SK-N-SH treated with all-trans-retinoic acid at 6 μM for 48 hours (cell line): ENCODE data around the gene HES5.
"Not testable (repeated sequence)": the region's sequence is repeated elsewhere in the genome, so short reads cannot be mapped to it uniquely, and the experiment has no call there.

Experiments used
- ATAC-seq: fragments of 200-7000 bp; cut with Tn5 transposase; 3 replicates; pipeline ENCODE4 v1.9.1; 2020; ENCODE audit warnings: mild to moderate bottlenecking, moderate library complexity
- ARNTL ChIP-seq: fragments of 450-650 bp; formaldehyde crosslinking; IDR thresholded peaks from 2 replicates; pipeline ENCODE4 v1.5.0; 2020; ENCODE audit warnings: low read depth, mild to moderate bottlenecking, moderate library complexity, borderline replicate concordance
- BACH2 ChIP-seq: fragments of 250-450 bp; sonication (Bioruptor Pico); IDR thresholded peaks from 2 replicates; pipeline ENCODE4 v1.9.0; 2021; ENCODE audit warnings: mild to moderate bottlenecking, borderline replicate concordance
- CREB5 ChIP-seq: fragments of 250-450 bp; sonication (Bioruptor Pico); IDR thresholded peaks from 2 replicates; pipeline ENCODE4 v1.5.1; 2020; ENCODE audit warnings: low read depth, mild to moderate bottlenecking, moderate library complexity
- CSDC2 ChIP-seq: fragments of 250-450 bp; sonication (Bioruptor Pico); IDR thresholded peaks from 2 replicates; pipeline ENCODE4 v1.5.0; 2020; ENCODE audit warnings: mild to moderate bottlenecking, moderate library complexity
- CSRNP3 ChIP-seq: fragments of 250-450 bp; sonication (Bioruptor Pico); IDR thresholded peaks from 2 replicates; pipeline ENCODE4 v1.5.1; 2021; ENCODE audit warnings: mild to moderate bottlenecking, moderate library complexity
- ESRRG ChIP-seq: fragments of 250-450 bp; sonication (Bioruptor Pico); IDR thresholded peaks from 2 replicates; pipeline ENCODE4 v1.6.1; 2021; ENCODE audit warnings: mild to moderate bottlenecking
- GLIS3 ChIP-seq: fragments of 250-450 bp; sonication (Bioruptor Pico); IDR thresholded peaks from 2 replicates; pipeline ENCODE4 v1.5.0; 2020; ENCODE audit warnings: mild to moderate bottlenecking, moderate library complexity
- ISL1 ChIP-seq: fragments of 250-450 bp; sonication (Bioruptor Pico); IDR thresholded peaks from 2 replicates; pipeline ENCODE4 v2.1.2; 2022; ENCODE audit warnings: mild to moderate bottlenecking, moderate library complexity
- OSR1 ChIP-seq: fragments of 250-450 bp; sonication (Bioruptor Pico); IDR thresholded peaks from 2 replicates; pipeline ENCODE4 v1.8.0; 2022; ENCODE audit warnings: moderate library complexity, mild to moderate bottlenecking, inconsistent platforms
- PATZ1 ChIP-seq: fragments of 250-450 bp; sonication (Bioruptor Pico); IDR thresholded peaks from 2 replicates; pipeline ENCODE4 v1.8.0; 2020; ENCODE audit warnings: mild to moderate bottlenecking, moderate library complexity, borderline replicate concordance
- POU6F1 ChIP-seq: fragments of 250-450 bp; sonication (Bioruptor Pico); IDR thresholded peaks from 2 replicates; pipeline ENCODE4 v1.8.0; 2021; ENCODE audit warnings: low read depth, mild to moderate bottlenecking, moderate library complexity, borderline replicate concordance
- PPARA ChIP-seq: fragments of 250-450 bp; sonication (Bioruptor Pico); IDR thresholded peaks from 2 replicates; pipeline ENCODE4 v1.5.0; 2020; ENCODE audit warnings: mild to moderate bottlenecking, borderline replicate concordance
- SNAI2 ChIP-seq: fragments of 250-450 bp; sonication (Bioruptor Pico); IDR thresholded peaks from 2 replicates; pipeline ENCODE4 v1.5.0; 2020; ENCODE audit warnings: mild to moderate bottlenecking, moderate library complexity
- TOX ChIP-seq: fragments of 250-450 bp; sonication (Bioruptor Pico); IDR thresholded peaks from 2 replicates; pipeline ENCODE4 v1.8.0; 2021; ENCODE audit warnings: mild to moderate bottlenecking, moderate library complexity, borderline replicate concordance
- TSHZ2 ChIP-seq: fragments of 250-450 bp; sonication (Bioruptor Pico); IDR thresholded peaks from 2 replicates; pipeline ENCODE4 v1.5.0; 2020; ENCODE audit warnings: mild to moderate bottlenecking, moderate library complexity
- ZC3H10 ChIP-seq: fragments of 250-450 bp; sonication (Bioruptor Pico); IDR thresholded peaks from 2 replicates; pipeline ENCODE4 v1.5.1; 2021; ENCODE audit warnings: mild to moderate bottlenecking, moderate library complexity
- ZFP3 ChIP-seq: fragments of 250-450 bp; sonication (Bioruptor Pico); IDR thresholded peaks from 2 replicates; pipeline ENCODE4 v1.5.0; 2020; ENCODE audit warnings: mild to moderate bottlenecking, moderate library complexity
- ZFP30 ChIP-seq: fragments of 450-650 bp; formaldehyde crosslinking; IDR thresholded peaks from 2 replicates; pipeline ENCODE4 v1.5.0; 2022; ENCODE audit warnings: mild to moderate bottlenecking, moderate library complexity
- ZNF565 ChIP-seq: fragments of 450-650 bp; formaldehyde crosslinking; conservative IDR thresholded peaks from 2 replicates; pipeline ENCODE4 v1.5.0; 2020; ENCODE audit warnings: low read depth, mild to moderate bottlenecking, moderate library complexity
- ZNF70 ChIP-seq: fragments of 450-650 bp; formaldehyde crosslinking; IDR thresholded peaks from 2 replicates; pipeline ENCODE4 v1.5.0; 2020; ENCODE audit warnings: mild to moderate bottlenecking, moderate library complexity
- ZNF8 ChIP-seq: fragments of 450-650 bp; formaldehyde crosslinking; IDR thresholded peaks from 2 replicates; pipeline ENCODE4 v1.5.0; 2020; ENCODE audit warnings: mild to moderate bottlenecking, moderate library complexity

Gene HES5

GRCh38 chr1:2555634-2556276, 25.7 kb upstream of the HES5 start (continued):
- TF ChIP-seq PATZ1 (CRISPR knock-in tag) = no peak
- TF ChIP-seq PPARA = no peak
- no peak for TF ChIP-seq BACH2 (CRISPR knock-in tag)
- TF ChIP-seq ZC3H10 = no peak
- no peak for TF ChIP-seq ARNTL
- no peak for TF ChIP-seq ZFP30
- TF ChIP-seq ZFP3 = no peak
- TF ChIP-seq GLIS3 = no peak

- no peak for ATAC-seq
- TF ChIP-seq OSR1 (CRISPR knock-in tag) (no peak), ARNTL (no peak), BACH2 (CRISPR knock-in tag) (no peak), ESRRG (CRISPR knock-in tag) (no peak), ZNF565 (no peak), GLIS3 (no peak), ZNF70 (CRISPR knock-in tag) (no peak), CSDC2 (CRISPR knock-in tag) (no peak)
- TF ChIP-seq, all 23 proteins: peak for 0
These were observed 24.7 kb upstream of the HES5 start for GRCh38 chr1:2554621-2555387.

- ATAC-seq = no peak
- TF ChIP-seq ZNF8 (CRISPR knock-in tag) = no peak
- TF ChIP-seq ZNF70 (CRISPR knock-in tag) = no peak
- TF ChIP-seq ZC3H10 = no peak
- TF ChIP-seq CSRNP3 (CRISPR knock-in tag) = no peak
- TF ChIP-seq OSR1 (CRISPR knock-in tag) = no peak
- no peak for TF ChIP-seq SNAI2 (CRISPR knock-in tag)
- TF ChIP-seq ZFP3 = no peak
- no peak for TF ChIP-seq ESRRG (CRISPR knock-in tag)
- no peak for TF ChIP-seq CREB5 (CRISPR knock-in tag)
- no peak for TF ChIP-seq TSHZ2
- no peak for TF ChIP-seq BACH2 (CRISPR knock-in tag)
- no peak for TF ChIP-seq ZNF565
- no peak for TF ChIP-seq ISL1 (CRISPR knock-in tag)
- no peak for TF ChIP-seq TOX (CRISPR knock-in tag)
- TF ChIP-seq POU6F1 (CRISPR knock-in tag) = no peak
These were observed 24.0 kb upstream of the HES5 start for GRCh38 chr1:2553871-2554620.

- ATAC-seq = not testable (repeated sequence)
These were observed 23.0 kb upstream of the HES5 start for GRCh38 chr1:2553076-2553475.
